HPDE6-E6E7 (cell line): ENCODE measurements around the gene RTCB.
A peak's percentile ranks its signal among the peaks of the same experiment; 100 is the strongest.
"Not testable (repeated sequence)": the region's sequence is repeated elsewhere in the genome, so short reads cannot be mapped to it uniquely, and the experiment has no call there.

Experiments used
- DNase-seq: peaks from one replicate; pipeline ENCODE4 v3.0.0; 2011; ENCODE audit warnings: missing footprints; ENCODE audit errors: extremely low spot score

The RTCB gene

DNA sequence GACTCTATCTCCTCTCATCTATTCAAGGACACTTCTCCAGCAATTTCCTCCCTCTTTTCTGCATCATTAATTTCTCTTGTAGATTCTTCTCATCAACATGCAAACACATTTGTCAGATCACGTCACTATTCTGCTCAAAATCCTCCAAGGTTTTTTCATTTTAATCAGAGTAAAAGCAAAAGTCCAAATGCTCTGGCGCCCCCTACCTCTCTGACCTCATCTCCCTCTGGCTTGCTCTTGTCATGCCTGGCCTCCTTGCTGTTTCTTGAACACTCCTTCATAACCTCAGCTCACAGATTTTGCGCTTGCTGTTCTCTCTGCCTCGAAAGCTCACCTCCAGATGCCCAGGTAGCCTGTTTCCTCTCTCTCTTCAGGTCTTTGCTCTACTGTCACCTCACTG is 22.4 kb downstream of the RTCB start:
- no peak for DNase-seq

DNA sequence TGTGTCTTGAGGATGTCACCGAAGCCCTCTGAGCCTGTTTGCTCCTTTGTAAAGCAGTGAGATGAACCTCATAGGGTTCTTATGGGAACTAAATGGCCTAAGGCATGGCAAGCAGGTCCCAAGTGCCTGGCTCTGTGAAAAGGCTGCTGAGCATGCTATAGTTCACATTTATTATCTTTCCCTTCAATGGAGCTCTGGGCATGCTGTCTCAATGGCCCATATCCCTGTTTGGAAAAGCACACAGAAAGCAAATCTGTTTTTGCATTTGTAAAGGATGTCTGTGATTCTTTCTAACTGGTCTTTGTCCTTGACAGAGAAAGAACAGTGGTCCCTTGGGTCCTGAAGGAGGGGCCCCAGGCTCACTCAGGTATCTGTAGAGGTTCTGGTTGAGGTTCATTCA is 26.4 kb downstream of the RTCB start:
- DNase-seq, result no peak

GRCh38 chr22:32380991-32381390 is 31.1 kb downstream of the RTCB start:
- no peak for DNase-seq

GRCh38 chr22:32378707-32379272 is 33.3 kb downstream of the RTCB start:
- DNase-seq, result peak; percentile 23

- DNase-seq, result no peak
Observed at GRCh38 chr22:32376681-32377080, 35.4 kb downstream of the RTCB start.

DNA sequence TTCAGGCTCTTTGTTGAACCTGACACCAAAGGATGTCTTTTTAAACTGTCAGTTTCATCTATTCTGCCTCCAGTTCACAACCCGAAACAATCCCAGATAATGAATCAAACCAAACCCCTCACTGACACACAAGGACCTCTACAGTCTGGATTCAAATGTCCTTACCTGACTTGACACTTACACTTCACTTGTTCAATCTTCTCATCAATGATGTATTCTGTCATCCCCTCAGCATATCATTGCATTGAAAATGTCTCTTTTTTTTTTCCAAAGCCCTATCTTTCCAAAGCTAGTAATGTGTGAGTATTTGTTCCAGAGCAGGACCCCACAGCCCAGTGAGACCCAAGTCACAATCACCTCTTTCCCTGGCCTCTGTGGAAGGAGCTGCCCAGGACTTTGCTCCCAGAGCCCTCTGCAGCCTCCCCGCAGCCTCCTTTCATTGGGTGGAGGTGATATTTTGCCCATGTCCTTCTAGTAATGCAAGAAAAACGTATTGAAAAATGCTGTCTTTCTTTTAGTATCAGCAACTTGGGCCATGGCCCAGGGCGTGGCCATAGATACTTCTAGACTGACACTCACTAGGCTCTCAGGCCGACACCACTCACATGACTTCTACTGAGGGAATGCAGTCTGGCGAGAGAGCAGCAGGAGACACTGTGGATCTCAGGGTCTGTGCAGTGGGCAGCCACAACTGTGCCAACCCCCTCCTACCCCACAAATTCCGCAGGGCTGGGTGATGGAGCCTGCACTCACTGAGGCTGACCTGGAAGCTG is 36.2 kb downstream of the RTCB start:
- no peak for DNase-seq

DNA sequence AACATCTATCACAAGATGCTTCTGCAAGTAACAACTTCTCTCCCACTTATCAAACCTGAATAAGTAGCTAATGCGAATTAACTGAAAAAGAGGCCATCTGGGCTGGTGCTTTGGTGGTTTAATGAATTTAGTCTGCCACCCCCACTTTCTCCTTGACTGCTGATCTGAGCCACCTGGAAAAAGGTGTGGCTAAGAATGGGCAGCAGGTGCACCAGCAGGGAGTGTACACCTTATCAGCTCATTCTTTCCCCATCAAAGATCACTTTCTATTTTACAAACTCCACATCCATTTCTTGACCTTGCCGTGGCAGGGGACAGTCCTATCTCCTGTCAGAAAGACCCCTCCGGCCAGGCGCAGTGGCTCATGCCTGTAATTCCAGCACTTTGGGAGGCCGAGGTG is 47.8 kb downstream of the RTCB start:
- no peak for DNase-seq

GRCh38 chr22:32361257-32361656 is 50.8 kb downstream of the RTCB start:
- DNase-seq, result no peak

DNA sequence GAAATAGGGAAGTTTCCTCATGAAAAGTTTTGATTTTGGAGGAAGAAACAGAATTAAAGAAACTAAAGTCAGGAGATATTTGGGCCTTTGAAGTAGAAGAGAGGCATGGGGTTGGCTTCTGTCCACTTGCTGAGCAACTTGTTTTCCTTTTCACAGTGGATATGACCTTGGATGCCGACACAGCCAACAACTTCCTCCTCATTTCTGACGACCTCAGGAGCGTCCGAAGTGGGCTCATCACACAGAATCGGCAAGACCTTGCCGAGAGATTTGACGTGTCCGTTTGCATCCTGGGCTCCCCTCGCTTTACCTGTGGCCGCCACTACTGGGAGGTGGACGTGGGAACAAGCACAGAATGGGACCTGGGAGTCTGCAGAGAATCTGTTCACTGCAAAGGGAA is 52.0 kb downstream of the RTCB start:
- not testable (repeated sequence) for DNase-seq

DNA sequence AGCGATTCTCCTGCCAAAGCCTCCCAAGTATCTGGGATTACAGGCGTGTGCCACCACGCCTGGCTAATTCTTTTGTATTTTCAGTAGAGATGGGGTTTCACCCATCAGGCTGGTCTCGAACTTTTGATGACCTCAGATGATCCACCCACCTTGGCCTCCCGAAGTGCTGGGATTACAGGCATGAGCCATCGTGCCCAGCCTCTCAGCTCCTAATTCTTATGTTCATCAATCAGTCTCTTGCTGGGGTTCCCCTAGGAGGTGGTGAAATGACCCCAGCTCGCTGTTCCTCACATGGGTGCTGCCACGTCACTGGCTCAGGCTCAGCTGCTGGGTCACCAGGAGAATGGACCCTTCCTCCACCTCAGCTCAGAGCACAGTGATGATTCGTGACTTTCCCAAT is 54.5 kb downstream of the RTCB start, which contains the start of gene RFPL3:
Gene RFPL3 (plus strand): TSS at position 301 of the 400 bp plus-strand sequence. CDS start 205 bp downstream, outside the sequence.
- DNase-seq, result not testable (repeated sequence)

- peak; percentile 25 for DNase-seq
Observed at GRCh38 chr22:32355760-32356159, 56.3 kb downstream of the RTCB start.

DNA sequence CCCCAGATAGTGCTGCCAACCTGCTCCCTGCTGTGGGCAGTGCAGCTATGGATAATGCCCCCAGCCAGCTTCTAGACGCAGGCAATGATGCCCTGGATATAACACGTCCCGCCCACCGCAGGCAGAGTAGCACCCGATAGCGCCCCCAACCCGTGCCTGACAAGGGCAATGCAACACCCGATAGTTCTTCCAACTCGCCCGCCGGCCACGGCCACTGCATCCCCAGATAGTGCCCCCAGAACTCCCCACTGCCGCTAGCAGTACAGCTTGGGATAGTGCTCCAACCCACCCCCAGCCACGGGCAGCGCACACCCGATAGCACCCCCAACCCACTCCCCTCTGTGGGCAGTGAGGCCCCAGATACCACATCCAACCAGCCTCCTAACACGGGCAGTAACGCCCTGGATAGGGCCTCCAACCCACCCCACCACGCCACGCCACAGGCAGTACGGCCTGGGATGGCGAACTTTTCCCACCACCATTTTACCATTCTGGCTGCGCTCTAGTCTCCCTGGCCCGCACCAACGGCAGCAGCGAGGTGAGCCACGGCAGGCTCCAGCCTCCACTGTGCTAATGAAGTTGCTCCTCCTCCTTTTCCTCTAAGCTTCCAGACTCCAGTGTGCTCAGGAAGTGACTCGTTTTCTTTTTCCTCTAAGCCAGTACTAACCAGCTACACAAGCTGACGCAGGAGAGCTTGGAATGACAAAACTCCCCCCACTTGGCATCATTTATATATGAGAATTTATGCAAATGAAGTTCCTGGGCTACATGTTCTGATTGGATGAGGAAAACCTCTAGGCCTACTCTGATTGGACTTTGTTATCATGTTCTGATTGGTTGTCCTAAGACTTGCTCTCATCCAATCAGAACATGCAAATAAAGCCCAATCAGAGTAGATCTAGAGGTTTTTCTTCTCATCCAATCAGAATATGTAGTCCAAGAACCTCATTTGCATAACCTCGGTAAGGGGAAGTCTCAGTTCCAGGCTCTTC is 57.4 kb downstream of the RTCB start:
- no peak for DNase-seq

- DNase-seq, result no peak
Observed at GRCh38 chr22:32353840-32354239, 58.2 kb downstream of the RTCB start.

DNA sequence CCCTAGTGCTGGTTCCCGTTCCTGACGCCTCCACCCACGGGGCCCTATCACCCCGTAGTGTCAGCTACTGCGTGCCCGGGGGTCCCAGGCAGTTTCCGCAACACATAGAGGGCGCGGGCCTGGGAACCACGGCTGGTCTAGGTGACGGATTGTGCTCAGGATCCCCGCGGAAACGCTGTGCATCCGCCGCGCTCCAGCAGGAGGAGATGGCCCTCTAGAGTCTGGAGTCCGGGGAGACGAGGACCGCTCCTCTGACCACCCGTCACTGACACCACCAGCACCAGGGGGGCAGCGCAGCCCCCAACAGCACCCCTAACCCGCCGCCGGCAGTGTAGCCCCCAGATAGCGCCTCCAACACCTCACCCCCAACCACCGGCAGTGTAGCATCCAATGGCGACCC is 58.8 kb downstream of the RTCB start:
- DNase-seq, result no peak

DNA sequence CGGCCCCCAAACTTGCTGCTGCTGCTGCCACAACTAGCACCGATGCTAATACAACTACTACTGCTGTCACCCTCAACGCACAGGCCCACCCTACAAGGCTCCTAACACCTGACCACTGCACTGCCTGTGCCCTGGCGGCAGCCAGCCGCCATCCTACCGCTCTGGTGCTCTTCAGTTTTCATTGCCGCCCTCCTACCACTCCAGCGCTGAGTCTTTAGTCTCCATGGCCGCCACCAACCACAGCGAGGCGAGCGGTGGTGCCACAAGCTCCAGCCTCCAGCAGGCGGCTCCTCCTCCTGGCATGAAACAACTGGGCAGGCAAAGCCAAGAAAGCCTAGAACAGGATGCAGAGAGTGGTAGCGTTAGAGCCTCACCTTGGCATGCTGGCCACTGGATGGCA is 59.4 kb downstream of the RTCB start:
- DNase-seq, result no peak

GRCh38 chr22:32351875-32352274 is 60.2 kb downstream of the RTCB start:
- DNase-seq, result not testable (repeated sequence)

DNA sequence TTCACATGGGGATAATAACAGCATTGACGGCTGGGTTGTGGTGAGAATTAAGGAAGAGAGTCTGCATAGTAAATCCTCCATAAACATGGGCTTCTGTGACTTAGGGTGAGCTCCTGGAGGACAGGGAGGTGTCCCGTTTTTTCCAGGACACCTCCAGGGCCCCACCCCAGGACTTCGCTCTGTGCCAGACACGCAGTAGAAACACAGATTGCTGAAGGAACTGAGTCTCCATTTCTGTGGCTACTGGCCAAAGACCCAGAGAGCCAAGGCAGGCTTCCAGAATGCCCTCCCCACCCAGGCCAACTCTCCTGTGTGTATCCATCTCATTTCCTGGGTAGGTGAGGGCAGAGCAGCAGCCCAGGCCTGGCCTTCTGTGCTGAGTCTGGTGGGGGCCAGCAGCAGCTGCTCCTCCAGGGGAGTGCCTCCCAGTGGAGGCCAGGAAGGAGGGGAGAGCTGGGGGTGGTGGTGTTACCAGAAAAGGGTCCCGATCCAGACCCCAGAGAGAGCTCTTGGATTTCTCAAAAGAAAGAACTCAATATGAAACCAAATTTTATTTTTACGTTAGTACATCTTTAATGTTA is 63.9 kb downstream of the RTCB start:
- DNase-seq, result no peak

- no peak for DNase-seq
Observed at GRCh38 chr22:32343941-32344340, 68.1 kb downstream of the RTCB start.

DNA sequence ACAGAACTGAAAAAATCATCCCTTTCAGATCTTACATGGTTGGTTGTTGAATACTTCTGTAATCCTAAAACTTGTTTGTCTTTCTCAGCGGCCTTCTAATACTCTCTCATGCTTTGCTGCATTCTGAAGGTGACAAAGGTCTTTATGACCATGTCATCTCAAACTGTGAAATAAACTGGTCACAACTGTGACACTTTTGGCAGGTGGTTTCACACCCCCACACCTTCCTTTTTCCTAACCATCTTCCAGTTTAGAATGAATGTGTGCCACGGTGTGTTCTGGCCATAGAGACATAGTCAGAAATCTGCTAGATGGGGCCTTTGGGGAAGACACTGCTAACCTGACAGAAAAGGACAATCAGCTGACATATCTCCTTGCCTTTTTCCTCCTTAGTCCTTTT is 69.1 kb downstream of the RTCB start:
- no peak for DNase-seq

- no peak for DNase-seq
Observed at GRCh38 chr22:32341122-32341740, 70.8 kb downstream of the RTCB start.

- DNase-seq, result no peak
Observed at GRCh38 chr22:32340411-32340810, 71.6 kb downstream of the RTCB start.
